Bone marrow (tissue), 2 donors: ENCODE results near the gene ITGA11.

Source experiments
- DNase-seq, 2 donors: peaks; one replicate each; lab custom pipeline; 2025; lab: John Stamatoyannopoulos, UW

ITGA11 gene

GRCh38 chr15:68389041-68389930 lies 42.7 kb downstream of the ITGA11 start:
- DNase-seq: no peak

- no peak for DNase-seq
These were observed 44.4 kb downstream of the ITGA11 start for GRCh38 chr15:68387381-68388143.

GRCh38 chr15:68386587-68387288 lies 45.2 kb downstream of the ITGA11 start:
- DNase-seq: no peak

GRCh38 chr15:68385671-68386586 lies 46.0 kb downstream of the ITGA11 start:
- DNase-seq: no peak

- no peak for DNase-seq
These were observed 46.8 kb downstream of the ITGA11 start for GRCh38 chr15:68385240-68385561.

- no peak for DNase-seq
These were observed 47.3 kb downstream of the ITGA11 start for GRCh38 chr15:68384451-68385239.

- DNase-seq: peak in 1 of 2 donors; percentile 55
These were observed 48.5 kb downstream of the ITGA11 start for GRCh38 chr15:68383161-68384074.

GRCh38 chr15:68382286-68383007 lies 49.5 kb downstream of the ITGA11 start:
- no peak for DNase-seq

GRCh38 chr15:68380456-68380855 lies 51.5 kb downstream of the ITGA11 start:
- no peak for DNase-seq

- DNase-seq: peak in 1 of 2 donors; percentile 27
These were observed 52.1 kb downstream of the ITGA11 start for GRCh38 chr15:68379759-68380290.

GRCh38 chr15:68379058-68379758 lies 52.8 kb downstream of the ITGA11 start:
- no peak for DNase-seq

GRCh38 chr15:68378595-68378994 lies 53.4 kb downstream of the ITGA11 start:
- no peak for DNase-seq

- no peak for DNase-seq
These were observed 54.2 kb downstream of the ITGA11 start for GRCh38 chr15:68377766-68378165.

GRCh38 chr15:68376447-68377060 lies 55.4 kb downstream of the ITGA11 start:
- DNase-seq: no peak

GRCh38 chr15:68375716-68376220 lies 56.2 kb downstream of the ITGA11 start:
- DNase-seq: no peak

- DNase-seq: no peak
These were observed 56.8 kb downstream of the ITGA11 start for GRCh38 chr15:68375191-68375631.

- no peak for DNase-seq
These were observed 57.7 kb downstream of the ITGA11 start for GRCh38 chr15:68374168-68374745.
